ENCODE measurements around the gene SIDT2.
A peak's percentile ranks its signal among the peaks of the same experiment; 100 is the strongest.
"Not testable (repeated sequence)": the region's sequence is repeated elsewhere in the genome, so short reads cannot be mapped to it uniquely, and the experiment has no call there.

Gene SIDT2

GRCh38 chr11:117178210-117179034 is at the start of gene SIDT2:
TSS of gene SIDT2 (plus strand) at chr11:117178743. CDS start at chr11:117179264, 521 bp downstream.
- CTCF ChIA-PET: interaction anchor here (1.0 to 7.9 kb wide), 5 partner anchors 9 to 446 kb away, joined by 3 to 133 read pairs (median 4); partner anchors contain the start of genes PAFAH1B2 and TAGLN
- DNase-seq (ENCODE audit: low read depth, low spot score): no peak
- POLR2A ChIA-PET: interaction anchor here (0.7 to 6.0 kb wide), 7 partner anchors 8 to 44 kb away, joined by 3 to 76 read pairs (median 4); partner anchors contain the start of genes PAFAH1B2 and TAGLN
- TF ChIP-seq CTCF (IDR thresholded peaks at IDR 0.05; ENCODE audit: insufficient read depth, low read length, missing control alignments): no peak
- H3K4me3 ChIP-seq (ENCODE audit: low read depth, low read length): peak within 1 kb of the TSS; percentile 85

GRCh38 chr11:117130396-117130795 is 48.1 kb upstream of the SIDT2 start:
- H3K4me3 ChIP-seq (ENCODE audit: low read depth, low read length); DNase-seq (ENCODE audit: low read depth, low spot score); POLR2A ChIA-PET: not testable (repeated sequence)
- CTCF ChIA-PET: interaction anchor here (2.4 kb wide), 1 partner anchor 24 kb away, joined by 7 read pairs; no protein-coding TSS in a partner anchor

DNA sequence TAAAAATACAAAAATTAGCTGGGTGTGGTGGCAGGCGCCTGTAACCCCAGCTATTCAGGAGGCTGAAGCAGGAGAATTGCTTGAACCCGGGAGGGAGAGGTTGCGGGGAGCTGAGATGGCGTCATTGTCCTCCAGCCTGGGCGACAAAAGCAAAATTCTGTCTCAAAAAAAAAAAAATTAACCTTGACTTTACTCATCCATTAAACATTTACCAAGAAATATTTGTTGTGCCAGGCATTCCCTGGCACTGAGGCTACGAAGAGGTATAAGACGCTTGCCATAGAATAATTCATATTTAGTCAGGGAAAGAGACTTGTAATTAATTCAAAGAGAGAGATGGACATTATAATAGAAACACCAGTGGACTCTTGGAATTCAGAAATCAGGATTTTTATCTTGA is 47.7 kb upstream of the SIDT2 start:
- DNase-seq (ENCODE audit: low read depth, low spot score): no peak
- CTCF ChIA-PET: interaction anchor here (2.4 kb wide), 1 partner anchor 25 kb away, joined by 7 read pairs; no protein-coding TSS in a partner anchor
- no peak overlapping the region for H3K4me3 ChIP-seq (ENCODE audit: low read depth, low read length)
- POLR2A ChIA-PET: no interaction called here
- TF ChIP-seq CTCF (IDR thresholded peaks at IDR 0.05; ENCODE audit: insufficient read depth, low read length, missing control alignments): no peak

DNA sequence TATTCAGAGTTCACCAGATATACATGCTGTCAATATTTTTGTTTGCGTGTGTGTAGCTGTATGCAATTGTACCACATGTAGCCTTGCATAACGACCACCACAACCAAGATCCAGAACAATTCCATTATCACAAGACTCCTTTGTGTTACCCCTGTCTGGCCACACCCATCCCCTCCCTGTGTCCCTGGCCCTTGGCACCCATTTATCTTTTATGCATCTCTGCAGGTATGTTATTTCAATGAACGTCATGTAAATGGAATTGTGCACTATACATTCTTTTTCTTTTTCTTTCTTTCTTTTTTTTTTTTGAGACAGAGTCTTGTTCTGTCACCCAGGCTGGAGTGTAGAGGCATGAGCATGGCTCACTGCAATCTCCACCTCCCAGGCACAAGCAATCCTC is 44.1 kb upstream of the SIDT2 start:
- POLR2A ChIA-PET: interaction anchor here (0.7 kb wide), 1 partner anchor 247 kb away, joined by 3 read pairs; no protein-coding TSS in a partner anchor
- no peak for TF ChIP-seq CTCF (IDR thresholded peaks at IDR 0.05; ENCODE audit: insufficient read depth, low read length, missing control alignments)
- DNase-seq (ENCODE audit: low read depth, low spot score): no peak
- CTCF ChIA-PET: interaction anchor here (1.1 to 1.6 kb wide), 4 partner anchors 10 to 46 kb away, joined by 3 to 5 read pairs (median 3); partner anchors contain the start of gene PAFAH1B2
- H3K4me3 ChIP-seq (ENCODE audit: low read depth, low read length): no peak overlapping the region

- CTCF ChIA-PET: interaction anchor here (1.1 kb wide), 1 partner anchor 9 kb away, joined by 3 read pairs; the partner anchor contains the start of gene PAFAH1B2
These were observed 43.6 kb upstream of the SIDT2 start for GRCh38 chr11:117134979-117135378.

DNA sequence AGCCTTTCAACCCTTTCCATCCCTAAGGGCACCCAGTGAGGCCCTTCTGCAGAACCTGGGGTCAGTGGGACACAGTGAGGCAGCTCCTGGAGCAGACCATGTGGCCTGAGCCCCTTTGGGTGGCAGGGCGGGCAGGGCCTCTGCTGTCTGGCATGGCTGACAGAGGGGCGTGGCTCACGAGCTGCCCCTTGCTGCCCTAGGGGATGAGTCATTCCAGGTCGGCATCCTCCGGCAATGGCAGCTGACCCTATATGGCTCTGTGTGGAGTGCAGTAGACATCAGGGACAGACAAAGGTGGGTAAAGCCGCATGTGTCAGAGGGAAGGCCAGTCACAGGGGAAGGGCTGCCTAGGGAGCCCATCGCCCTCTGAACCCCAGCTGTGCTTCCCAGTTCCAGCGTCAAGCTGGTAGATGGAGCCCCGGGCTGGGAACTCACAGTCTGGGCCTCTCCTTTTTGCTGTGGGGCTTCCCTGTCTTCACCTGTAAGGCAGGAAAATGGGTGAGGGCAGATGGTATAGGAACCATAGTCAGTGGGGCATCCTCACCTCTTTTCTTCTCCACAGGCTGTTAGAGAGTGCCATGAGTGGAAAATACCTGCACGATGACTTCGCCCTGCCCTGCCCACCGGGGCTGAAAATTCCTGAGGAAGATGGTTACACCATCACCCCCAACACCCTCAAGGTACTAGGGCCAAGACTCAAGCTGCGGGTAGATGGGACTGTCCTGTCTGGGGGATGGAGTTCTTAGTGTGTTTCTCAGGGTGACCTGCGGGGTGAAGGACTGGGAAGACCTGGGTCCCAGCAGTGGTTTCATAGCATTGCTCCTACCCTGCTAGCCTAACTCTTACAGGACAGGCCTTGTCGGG is 41.1 kb upstream of the SIDT2 start:
- H3K4me3 ChIP-seq (ENCODE audit: low read depth, low read length); POLR2A ChIA-PET; CTCF ChIA-PET; DNase-seq (ENCODE audit: low read depth, low spot score): not testable (repeated sequence)

More at GRCh38 chr11:117134979-117135378, 43.6 kb upstream of the SIDT2 start:
- not testable (repeated sequence) for DNase-seq (ENCODE audit: low read depth, low spot score); H3K4me3 ChIP-seq (ENCODE audit: low read depth, low read length)
- POLR2A ChIA-PET: interaction anchor here (0.7 kb wide), 1 partner anchor 248 kb away, joined by 3 read pairs; no protein-coding TSS in a partner anchor

- peak overlapping the region; percentile 89 for H3K4me3 ChIP-seq (ENCODE audit: low read depth, low read length)
- POLR2A ChIA-PET: interaction anchor here (0.6 to 2.9 kb wide), 5 partner anchors 36 to 352 kb away, joined by 3 to 19 read pairs (median 4); partner anchors contain the start of genes APOA5 and SIDT2
- CTCF ChIA-PET: interaction anchor here (1.2 to 2.6 kb wide), 2 partner anchors 9 to 83 kb away, joined by 3 to 11 read pairs; no protein-coding TSS in a partner anchor
- DNase-seq (ENCODE audit: low read depth, low spot score): no peak
- no peak for TF ChIP-seq CTCF (IDR thresholded peaks at IDR 0.05; ENCODE audit: insufficient read depth, low read length, missing control alignments)
These were observed 35.2 kb upstream of the SIDT2 start for GRCh38 chr11:117143390-117143789.

All from AG04449 (cell line).